T-helper 9 cell (primary cell): Measurements from ENCODE around the gene LLGL2.

Source experiments
- DNase-seq: peaks from one replicate; pipeline ENCODE4 v3.0.0-alpha.2; 2020

LLGL2 gene

DNA sequence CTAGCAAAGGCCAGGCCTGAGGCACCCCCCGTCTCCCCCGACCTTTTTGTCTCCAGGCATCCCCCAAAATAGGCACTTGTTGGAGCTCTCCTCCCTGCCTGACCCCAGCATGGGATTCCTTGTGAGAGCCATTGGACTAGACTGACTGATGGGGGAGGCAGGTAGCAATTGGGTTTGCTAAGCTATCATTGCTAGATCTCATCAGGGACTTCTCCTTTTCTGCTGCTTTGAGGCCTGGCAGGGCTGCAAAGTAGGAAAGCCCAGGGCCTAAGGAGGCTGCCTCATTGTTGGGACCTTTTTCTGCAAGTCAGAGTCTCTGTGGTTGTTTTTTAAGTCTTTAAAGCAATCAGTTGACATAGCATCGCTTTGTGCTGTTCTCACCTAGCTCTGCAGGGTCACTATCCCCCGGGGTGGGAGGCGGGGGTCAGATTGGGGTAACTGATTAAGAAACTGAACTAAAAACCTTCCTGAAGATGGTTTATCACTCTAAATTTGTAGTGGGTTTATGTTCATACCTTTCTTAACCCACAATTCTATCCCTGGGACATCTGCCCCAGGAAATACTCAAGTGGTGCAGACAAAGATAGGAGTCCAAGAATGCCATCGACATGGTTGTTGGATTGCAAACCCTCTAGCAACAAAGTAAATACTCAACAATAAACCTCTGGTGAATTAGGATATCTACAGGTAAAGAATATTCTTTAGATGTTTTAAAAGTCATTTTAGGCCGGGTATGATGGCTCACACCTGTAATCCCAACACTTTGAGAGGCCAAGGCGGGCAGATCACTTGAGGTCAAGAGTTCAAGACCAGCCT lies 28.0 kb downstream of the LLGL2 start:
- no peak for DNase-seq

DNA sequence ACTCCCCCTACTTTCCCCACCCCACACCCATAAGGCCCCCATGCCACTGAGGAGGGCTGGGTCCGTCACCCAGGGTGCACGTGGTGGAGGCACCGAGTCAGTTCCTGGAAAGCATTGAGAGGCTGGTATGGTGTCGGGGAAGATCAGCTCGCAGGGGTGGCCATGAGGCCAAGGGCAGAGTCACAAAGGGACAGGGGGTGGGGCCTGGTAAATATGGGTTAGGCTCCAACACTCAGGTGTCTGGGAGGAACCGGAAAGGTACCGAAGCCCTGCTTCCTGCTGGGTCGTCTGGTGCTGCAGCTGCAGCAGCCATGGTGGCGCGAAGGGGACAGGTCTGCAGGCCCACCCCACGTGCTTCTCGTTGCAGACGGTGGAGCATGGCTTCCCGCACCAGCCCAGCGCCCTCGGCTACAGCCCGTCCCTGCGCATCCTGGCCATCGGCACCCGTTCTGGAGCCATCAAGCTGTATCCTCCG lies 30.2 kb downstream of the LLGL2 start:
- no peak for DNase-seq

DNA sequence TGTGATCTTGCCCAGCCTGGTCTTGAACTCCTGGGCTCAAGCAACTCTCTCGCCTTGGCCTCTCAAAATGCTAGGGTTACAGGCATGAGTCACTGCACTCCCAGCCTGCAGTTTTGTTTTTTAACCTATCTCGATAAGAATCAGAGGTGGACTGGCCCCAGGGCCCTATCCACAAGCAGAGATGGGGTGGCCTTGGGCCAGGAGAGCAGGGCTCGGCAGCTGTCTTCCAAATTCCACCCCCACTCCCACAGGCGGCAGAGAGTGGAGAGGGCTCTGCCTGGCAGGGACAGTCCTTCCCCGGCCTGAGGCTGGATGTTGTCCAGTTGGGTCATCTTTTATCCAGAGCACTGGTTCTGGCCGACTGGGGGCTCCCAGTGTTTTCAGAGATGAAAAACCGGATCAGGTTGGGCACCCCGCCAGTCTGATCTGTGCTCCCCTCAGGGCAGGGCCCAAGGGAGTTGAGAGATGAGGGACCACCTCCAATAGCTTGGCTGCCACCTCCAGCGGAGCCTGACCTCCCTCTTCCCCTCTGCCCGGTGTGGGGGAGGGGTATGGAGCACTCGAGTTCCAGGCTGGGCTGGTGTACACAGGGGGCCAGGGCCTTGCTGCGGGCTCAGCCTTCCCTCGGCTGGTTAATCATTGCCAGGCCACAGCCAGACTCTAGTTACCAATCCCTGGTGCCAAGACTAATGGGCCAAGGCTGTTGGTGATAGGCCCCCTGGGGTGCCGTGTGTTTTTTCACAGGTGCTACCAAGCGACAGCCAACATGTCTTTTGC lies 31.8 kb downstream of the LLGL2 start:
- no peak for DNase-seq

DNA sequence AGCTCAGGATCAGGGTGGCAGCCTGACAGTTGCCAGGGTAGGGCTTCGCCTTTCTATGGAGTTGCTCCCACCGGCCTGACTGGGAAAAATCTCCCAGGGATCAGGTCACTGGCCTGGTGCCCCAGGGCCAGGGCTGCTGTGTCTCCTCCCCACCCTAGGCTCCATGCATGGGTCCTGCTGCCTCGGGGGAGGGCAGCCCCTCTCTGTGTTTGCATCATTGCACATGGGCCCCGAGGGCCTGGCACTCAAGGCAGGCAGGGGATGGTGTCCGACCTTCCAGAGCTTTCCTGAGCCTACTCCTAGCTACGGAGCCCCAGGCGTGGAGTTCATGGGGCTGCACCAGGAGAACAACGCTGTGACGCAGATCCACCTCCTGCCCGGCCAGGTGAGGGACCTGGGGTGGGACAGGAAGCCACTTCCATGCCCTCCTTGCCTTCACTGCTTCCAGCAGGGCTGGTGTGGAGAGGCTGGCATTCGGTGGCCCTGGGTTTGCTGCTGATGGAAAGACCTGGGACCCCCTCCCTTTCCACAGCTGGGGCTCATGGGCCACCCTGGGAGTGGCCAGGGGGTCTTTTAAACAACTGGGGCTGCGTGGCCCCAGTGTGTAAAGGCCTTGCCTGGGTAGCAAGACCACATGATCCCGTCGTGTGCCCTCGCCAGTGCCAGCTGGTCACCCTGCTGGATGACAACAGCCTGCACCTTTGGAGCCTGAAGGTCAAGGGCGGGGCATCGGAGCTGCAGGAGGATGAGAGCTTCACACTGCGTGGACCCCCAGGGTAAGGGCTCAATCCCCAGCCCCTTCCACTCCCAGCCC lies 32.6 kb downstream of the LLGL2 start:
- no peak for DNase-seq

DNA sequence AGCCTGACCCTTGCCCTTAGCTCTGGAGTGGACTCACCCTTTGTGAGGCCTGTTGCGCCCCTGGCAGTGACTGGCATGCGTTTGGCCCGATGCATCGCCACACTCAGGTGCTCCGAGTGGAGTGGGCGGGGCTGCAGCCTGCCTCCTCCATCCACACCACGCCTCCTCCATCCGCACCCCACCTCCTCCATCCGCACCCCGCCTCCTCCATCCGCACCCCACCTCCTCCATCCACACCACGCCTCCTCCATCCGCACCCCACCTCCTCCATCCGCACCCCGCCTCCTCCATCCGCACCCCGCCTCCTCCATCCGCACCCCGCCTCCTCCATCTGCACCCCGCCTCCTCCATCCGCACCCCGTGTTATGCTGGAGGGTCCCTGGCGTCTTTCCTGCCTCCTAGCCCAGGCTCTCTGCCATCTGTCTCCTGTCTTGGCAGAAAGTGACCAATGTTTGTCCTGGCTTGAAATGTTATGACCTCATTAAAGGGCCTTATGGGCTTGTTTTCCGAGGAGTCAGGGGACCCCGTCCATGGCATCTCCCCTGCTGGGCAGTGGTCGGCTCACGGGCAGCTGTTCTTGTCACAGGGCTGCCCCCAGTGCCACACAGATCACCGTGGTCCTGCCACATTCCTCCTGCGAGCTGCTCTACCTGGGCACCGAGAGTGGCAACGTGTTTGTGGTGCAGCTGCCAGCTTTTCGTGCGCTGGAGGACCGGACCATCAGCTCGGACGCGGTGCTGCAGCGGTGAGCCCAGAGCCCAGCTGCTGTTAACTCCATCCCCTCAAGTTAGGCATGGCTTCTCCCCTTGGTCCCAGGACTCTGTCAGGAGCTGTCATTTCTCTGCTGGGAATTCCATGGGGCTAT lies 33.4 kb downstream of the LLGL2 start:
- DNase-seq = no peak

DNA sequence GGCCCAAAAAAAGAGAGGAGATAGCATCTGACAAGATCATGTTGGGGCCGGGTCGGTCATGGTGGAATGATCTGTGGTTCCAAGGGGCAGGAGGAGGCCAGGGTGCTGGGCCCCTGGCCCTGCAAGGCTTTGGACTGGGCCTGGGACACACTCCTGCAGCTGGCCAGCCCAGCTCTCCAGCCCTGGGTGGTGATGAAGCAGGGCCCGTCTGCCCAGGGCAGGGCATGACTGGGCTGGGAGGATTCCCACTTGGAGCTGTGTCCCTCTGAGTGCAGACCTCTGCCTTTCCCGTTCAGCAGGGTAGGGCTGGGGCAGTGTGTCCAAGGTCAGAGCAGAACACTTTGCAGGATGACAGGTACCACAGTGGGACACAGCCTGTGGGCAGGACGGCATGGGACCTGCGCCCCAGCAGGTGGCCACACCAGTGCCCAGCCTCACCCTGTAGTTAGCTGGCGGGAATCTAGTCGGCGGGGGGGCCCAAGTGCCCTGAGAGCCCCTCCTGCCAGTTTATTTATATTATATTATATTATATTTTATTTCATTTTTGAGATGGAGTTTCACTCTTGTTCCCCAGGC lies 34.5 kb downstream of the LLGL2 start:
- DNase-seq = no peak

DNA sequence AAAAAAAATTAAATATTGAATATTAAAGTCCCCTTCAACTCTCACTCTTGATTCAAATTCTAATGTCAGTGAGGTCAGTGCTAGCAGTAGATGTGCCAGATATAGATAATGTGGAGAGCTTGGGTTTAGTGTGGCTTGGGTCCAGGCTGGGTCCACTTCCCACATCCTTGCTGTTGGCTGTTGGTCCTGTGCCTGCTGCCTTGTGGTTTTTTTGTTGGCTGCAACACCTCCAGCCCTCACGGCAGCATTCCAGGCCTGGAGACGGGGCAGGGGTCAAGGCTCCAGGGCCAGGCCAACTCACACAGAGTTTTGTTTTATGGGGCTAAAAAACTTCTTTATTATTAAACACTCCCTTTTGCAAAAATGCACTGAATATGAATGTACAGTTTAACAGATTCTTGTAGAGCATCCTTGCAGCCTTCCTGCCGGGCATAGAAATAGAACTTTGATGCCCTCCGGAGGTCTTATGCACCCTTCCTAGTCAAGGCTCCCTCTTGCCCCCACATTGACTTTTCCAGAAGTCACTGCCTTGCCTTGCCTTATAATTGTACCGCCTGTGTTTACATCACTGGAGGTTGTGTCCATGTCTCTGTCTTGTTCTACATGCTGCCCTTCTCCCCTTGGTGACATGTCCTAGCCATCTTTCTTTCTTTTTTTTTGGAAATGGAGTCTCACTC lies 36.6 kb downstream of the LLGL2 start:
- DNase-seq = no peak

DNA sequence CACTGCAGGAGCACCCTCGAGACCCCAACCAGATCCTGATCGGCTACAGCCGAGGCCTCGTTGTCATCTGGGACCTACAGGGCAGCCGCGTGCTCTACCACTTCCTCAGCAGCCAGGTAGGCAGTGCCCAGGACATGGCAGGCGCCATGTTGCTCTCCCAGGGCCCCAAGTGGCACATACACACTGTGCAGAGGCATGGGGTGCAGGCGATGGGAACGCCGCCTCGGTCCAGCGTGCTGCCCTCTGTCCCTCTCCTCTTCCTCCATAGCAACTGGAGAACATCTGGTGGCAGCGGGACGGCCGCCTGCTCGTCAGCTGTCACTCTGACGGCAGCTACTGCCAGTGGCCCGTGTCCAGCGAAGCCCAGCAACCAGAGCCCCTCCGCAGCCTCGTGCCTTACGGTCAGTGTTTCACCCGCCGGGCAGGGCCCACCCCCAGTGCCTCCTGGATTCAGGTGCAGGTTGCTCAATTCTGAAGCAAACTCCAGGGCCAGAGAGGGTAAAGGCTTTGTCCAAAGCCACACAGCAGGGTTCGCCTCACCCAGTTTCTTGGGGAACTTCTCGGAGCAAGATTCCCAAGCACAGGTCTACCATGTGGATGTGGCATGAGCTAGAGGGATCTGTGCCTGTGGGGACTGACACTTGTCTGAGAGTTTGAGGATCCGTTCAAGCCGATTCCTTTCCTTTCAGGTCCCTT lies 37.7 kb downstream of the LLGL2 start:
- DNase-seq = no peak

DNA sequence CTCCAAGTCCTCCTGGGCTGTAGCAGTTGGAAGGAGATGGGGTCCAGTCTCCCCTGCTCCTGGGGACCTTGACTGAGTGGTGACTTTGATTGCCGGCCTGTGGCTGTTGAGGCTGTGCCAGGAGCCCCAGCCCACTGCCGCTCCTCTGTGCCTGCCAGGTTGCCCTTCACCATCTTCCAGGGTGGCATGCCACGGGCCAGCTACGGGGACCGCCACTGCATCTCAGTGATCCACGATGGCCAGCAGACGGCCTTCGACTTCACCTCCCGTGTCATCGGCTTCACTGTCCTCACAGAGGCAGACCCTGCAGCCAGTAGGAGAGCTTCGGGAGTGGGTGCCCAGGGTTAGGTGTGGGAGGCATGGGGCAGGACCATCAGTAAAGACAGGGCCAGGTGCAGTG lies 38.7 kb downstream of the LLGL2 start:
- no peak for DNase-seq

DNA sequence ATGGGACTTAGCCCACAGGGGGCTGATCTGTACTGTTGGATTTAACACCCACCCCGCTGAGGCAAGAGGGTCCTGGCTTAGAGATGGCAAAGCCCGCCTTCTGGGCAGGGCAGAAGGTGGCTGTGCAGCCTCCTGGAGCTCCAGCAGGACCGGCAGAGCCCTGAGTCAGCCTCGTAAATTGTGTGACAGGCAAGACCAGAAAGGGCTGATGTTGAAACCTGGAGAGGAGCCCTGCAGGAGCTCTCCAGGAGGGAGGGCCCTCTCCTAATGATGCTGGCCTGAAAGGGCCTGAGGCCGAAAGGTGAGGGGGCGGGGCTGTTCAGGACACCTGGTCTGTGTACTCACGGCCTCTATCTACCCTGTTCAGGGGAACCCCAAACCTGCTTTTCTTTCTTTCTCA lies 39.6 kb downstream of the LLGL2 start:
- no peak for DNase-seq

DNA sequence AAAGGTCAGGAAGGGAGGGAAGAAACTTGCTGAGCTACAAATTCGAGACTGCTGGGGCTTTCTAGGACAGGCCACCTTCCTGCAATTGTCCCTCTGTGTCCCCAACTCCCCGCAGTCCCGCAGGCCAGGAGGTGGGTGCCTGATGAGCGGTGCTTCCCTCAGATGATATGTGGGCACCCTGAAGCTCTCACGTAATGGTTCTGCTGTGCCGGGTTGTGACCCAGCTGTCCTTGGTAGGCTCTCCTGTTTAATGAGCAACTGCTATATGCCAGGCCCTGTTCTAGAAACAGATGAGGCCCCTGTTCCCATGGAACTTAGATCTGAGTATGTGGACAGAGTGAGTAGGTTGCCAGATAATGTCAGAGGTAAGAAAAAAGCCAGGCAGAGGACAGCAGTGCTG lies 40.1 kb downstream of the LLGL2 start:
- no peak for DNase-seq

DNA sequence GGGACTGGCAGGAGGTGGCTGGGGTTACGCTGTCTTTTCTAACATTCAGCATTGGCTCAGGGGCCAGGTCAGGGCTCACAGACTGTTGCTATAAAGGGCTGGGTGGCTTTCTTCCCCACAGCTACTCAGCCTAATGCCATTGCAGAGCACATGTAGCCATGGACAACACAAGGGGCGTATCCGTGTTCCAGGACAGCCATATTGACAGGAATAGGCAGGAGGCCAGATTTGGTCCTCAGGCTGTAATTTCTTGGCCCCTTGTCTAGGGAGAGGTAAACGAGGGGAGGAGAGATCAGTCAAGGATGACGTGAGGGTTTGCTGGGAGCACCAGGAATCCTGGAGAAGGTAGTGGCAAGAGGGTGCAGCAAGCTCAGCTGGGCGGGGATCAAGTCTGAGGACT lies 40.9 kb downstream of the LLGL2 start:
- DNase-seq = no peak

DNA sequence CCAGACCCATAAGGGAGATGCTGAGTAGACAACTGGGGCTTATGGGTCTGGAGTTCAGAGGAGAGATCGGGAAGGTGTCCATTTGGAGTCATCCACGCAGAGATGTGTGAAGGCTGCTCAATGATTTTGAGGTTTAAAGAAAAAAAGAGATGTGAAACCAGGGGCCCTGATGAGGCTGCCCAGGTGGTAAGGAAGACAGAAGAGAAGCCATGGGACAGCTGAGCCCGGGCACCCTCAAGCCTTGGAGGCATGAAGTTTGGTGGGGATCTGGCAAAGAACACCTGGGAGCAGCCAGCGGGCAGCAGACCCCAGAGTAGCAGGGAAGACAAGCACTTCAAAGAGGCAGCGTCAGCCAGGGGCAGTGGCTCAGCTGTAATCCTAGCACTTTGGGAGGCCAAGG lies 41.3 kb downstream of the LLGL2 start:
- no peak for DNase-seq

DNA sequence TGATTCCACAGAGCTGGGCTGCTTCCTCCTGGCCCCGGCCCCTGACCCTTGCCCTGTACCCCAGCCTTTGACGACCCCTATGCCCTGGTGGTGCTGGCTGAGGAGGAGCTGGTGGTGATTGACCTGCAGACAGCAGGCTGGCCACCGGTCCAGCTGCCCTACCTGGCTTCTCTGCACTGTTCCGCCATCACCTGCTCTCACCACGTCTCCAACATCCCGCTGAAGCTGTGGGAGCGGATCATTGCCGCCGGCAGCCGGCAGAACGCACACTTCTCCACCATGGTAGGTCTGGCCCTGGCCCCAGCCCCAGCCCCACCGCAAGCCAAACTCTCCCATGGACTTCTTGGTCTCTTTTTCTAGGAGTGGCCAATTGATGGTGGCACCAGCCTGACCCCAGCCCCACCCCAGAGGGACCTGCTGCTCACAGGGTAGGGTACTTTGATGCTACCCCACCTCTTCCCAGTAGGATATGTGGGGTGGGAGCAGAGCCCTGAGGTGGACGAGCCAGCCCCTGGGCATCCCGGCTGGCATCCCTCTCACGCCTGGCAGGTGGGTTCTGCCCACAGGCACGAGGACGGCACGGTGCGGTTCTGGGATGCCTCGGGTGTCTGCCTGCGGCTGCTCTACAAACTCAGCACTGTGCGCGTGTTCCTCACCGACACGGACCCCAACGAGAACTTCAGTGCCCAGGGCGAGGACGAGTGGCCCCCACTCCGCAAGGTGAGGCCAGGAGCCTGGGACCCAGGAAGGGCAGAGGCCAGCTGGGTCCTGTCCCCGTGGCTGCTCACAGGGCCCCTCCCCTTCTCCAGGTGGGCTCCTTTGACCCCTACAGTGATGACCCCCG lies 43.1 kb downstream of the LLGL2 start:
- DNase-seq = no peak

DNA sequence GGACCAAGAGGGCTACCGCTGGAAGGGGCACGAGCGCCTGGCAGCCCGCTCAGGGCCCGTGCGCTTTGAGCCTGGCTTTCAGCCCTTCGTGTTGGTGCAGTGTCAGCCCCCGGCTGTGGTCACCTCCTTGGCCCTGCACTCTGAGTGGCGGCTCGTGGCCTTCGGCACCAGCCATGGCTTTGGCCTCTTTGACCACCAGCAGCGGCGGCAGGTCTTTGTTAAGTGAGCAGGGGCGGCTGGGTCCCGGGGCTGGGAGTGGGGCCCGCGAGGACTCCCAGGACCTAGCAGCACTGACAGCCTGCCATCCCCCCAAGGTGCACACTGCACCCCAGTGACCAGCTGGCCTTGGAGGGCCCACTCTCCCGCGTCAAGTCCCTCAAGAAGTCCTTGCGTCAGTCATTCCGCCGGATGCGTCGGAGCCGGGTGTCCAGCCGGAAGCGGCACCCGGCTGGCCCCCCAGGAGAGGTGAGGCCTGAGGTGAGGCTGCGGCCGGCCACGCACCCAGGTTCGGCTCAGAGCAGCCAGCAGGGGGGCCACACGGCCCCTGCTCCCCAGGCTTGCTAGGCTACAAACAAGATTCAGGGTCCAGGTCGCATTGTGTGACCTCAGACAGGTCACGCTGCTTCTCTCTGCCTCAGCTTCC lies 44.7 kb downstream of the LLGL2 start:
- no peak for DNase-seq

DNA sequence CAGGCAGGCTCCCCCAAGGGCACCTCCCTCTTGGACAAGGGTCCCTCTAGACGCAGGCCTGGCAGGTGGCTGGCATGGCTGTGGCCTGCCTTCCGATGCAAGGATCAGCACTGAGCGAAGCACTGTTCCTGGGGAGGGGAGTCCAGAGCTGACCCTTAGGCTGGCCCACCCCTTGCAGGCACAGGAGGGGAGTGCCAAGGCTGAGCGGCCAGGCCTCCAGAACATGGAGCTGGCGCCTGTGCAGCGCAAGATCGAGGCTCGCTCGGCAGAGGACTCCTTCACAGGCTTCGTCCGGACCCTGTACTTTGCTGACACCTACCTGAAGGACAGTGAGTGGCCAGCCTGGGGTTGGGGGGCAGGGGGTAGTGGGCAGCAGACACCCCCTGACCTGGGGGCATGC lies 45.3 kb downstream of the LLGL2 start:
- DNase-seq = no peak

DNA sequence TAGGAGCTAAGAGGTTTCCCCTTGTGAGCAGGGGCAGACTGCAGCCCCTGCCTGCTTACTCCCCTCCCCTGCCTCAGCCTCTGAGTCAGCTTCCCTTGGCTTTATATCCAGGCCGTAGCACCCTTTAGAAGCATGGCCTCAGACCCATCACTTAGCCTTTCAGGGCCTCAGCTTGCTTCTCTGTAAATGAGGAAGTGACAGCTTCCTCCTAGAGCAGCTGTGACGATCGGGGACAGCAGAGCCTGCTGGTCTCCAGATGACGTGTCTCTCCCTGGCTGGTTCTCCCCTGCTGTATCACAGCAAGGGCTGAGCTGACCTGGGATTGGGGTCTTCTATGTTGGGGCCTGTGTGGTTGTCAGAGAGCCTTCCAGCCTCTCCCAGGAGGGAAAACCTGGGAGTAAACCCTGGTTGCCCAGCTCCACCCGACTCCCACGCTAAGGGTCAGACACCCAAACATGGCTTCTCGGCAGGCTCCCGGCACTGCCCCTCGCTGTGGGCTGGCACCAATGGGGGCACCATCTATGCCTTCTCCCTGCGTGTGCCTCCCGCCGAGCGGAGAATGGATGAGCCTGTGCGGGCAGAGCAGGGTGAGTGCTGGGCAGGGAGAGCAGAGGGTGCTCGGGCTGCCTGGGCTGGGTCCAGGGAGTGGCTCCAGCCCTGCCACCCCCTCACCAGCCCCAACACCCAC lies 45.8 kb downstream of the LLGL2 start:
- DNase-seq = no peak

DNA sequence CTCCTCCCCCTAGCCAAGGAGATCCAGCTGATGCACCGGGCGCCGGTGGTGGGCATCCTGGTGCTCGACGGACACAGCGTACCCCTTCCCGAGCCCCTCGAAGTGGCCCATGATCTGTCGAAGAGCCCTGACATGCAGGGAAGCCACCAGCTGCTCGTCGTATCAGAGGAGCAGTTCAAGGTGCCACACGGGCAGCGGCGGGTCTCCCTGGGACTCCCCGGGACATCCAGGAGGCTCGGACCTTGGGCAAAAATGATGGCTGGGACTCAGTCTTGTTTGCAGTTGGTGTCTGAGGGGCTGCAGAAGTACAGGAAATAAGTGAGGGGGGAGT lies 46.4 kb downstream of the LLGL2 start:
- no peak for DNase-seq
